Non-pigmented ciliary epithelial cell (primary cell): Measurements from ENCODE around the gene MMRN1.

Experiments used
- DNase-seq: peaks from one replicate; pipeline ENCODE4 v3.0.0-alpha.2; 2010; ENCODE audit warnings: low read depth

The MMRN1 gene

DNA sequence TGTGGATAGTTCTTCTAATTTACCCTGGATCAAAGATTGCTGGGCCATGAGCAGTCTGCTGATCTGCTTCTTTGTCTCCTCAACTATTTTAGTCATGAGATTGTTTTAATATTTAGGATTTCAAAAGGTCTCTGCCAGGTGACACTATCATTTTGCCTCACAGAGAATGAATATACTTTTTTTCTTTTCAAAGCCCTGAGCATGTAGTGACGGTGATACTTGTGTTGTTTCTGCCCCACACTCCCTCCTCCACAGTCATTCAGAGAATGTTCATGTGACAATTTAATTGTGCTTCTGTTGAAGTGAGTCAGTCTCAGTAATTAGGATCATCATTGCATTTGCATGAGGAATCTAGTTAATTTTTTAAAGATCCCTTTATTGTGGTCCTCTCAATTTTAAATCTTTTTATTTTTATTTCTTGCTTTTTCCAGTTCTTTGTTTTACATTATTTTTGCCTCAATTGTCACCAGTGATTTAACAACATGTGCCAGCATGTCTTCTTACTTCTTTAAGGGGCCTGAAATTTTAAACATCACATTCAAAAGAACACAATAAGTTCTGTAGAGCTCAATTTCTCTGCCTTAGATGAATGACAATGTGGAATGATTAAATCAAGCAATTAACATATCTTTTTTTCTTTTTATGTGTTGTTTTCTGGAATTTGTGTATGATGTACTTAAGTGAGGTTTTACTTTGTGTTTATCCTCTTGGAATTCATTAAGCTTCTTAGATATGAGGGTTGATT lies 12.3 kb downstream of the MMRN1 start:
- no peak for DNase-seq

GRCh38 chr4:89909889-89910288 lies 15.2 kb downstream of the MMRN1 start:
- no peak for DNase-seq

DNA sequence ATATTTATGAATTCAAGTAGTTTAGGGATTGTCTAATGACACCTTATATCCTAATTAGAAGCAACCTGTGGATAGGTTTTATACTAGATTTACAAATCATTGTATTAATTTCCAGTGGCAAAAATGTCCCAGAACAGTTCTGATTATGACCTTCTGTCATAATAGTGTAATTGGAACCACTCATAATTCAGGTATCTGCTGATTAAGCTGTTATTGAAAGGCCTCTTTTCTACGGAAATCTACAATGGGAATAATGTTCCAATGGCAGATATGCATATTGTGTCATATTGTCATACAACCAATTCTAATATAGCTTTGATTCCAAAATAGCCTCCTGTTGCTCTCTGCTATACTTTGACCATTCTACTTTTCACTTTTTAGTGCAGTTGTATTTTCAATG lies 19.0 kb downstream of the MMRN1 start:
- no peak for DNase-seq

DNA sequence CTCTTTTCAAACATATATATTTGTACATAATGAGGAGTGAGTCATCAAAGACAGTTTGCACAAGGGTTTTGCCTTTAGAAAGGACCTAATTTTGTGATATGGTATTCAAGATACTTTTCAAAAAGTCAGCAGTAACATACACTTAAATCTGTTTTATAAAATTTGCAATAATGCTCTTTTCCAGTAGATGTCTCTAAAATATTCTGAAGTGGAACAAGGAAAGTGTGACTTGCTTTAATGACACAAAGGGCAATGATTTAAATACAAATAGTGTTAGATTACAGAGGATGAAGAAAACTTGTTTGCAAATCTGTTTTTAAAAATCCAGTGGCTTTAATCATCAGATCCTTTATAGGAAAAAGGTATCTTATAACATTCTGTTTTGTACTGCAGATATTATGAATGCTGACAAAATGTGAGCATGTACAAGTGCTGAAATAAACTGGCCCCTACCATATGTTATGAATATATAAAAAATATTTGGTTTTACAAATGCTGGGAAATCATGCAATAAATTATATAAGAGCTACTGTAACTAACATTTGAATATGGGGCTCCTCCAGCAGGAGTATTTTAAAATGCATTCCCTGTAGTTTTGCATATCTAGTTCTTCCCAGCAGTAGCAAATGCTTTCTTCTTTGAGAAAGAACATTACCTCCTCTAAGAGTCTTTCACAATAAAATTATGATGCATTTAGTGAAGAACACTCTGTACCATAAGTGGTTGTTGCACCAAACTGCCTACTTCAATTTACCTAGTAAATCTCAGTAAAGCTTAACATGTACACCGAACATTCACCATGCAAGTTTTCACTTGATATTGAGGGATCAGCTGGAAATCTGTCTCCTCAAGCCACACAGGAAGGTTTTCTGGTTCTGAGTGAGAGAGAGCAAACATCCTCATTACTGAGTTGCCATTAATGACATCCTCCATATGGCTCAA lies 20.2 kb downstream of the MMRN1 start:
- DNase-seq, result no peak

- no peak for DNase-seq
Observed at GRCh38 chr4:89915937-89916336, 21.3 kb downstream of the MMRN1 start.

GRCh38 chr4:89922848-89923416 lies 28.3 kb downstream of the MMRN1 start:
- no peak for DNase-seq

DNA sequence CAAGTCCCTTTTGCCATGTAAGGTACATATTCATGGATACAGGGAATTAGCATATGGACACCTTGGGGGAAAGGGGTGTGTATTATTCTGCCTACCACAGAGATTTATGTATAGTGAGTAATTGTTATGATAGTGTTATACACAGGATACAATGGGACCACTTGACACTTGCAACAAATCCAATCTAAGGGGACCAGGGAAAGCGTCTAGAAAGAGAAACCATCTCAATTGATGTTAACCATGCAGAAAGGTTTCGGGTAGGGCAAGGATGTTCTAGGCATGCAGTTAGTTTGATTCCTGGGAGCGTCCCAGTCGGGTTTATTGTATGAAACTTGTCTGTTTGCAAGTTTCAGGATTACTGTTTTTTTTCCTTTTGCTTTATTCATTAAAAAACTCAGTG lies 34.2 kb downstream of the MMRN1 start:
- DNase-seq, result no peak

DNA sequence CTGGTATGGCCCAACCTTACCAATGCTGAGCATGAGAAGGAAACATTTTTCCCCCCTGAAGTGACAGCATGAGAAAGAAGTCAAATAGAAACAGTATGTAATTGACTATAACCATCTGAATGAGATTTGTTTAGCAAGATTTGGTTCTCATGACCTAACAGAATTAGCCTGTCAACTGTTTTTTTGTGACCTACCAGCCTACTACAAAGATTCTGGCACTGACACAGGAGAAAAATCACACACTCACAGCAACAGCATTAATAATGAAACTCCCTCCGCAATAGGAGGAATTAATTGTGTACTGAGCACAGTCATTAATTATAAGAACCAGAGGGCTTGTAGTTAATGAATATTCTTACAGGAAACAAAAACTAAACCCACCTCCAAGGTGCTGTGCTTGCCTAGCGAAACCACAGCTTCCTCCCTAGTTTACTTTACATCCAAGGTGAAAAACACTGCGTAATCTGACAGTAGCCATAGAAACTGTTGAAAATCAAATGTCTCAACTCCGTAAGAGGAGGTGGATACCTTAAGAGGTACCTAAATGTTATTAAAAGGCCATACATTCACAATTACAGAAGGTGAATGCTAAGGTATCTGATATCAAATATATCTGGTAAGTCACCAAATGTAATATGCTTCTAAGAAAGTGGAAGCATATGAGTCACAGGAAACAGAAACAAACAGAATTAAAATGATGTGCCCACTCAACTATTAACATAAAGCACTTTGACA lies 34.9 kb downstream of the MMRN1 start:
- peak; percentile 8 for DNase-seq

- no peak for DNase-seq
Observed at GRCh38 chr4:89939546-89939945, 44.9 kb downstream of the MMRN1 start.

DNA sequence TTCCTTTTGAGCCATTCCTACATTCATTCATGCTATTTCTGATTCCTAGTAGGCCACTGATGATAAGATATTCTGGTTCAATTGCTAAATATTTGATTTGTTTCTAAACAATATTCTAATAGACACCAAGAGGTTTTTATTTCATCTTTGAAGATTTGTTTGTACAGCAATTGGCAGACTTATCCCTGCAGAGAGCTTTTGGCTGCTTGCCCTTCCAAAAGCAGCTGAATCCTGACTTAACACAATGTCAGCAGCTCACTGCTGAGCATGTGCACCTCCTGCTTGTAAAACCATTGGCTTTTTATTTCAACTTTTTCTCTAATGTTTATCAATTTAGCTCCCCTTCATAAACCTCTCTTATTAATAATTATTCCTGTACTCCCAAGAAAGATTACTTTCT lies 45.3 kb downstream of the MMRN1 start:
- peak; percentile 17 for DNase-seq

DNA sequence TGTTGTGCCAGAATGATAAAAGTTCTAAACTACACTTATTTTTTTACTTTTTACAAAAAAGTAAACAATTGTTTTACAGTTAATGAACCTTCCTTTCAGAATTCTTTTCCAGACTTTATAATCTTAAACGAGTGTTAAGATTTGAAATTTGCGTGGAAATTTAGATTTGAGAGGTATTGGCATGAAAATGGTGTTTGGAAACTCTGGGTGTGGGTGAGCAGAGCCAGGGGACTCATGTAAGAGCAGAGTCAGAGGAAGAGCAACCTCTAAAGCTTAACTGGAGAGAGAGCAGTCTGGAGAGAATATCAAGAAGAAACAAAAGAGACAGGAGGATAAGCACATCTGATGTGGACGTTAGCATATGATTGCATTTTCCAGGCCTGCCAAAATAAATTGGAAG lies 48.2 kb downstream of the MMRN1 start:
- DNase-seq, result no peak

DNA sequence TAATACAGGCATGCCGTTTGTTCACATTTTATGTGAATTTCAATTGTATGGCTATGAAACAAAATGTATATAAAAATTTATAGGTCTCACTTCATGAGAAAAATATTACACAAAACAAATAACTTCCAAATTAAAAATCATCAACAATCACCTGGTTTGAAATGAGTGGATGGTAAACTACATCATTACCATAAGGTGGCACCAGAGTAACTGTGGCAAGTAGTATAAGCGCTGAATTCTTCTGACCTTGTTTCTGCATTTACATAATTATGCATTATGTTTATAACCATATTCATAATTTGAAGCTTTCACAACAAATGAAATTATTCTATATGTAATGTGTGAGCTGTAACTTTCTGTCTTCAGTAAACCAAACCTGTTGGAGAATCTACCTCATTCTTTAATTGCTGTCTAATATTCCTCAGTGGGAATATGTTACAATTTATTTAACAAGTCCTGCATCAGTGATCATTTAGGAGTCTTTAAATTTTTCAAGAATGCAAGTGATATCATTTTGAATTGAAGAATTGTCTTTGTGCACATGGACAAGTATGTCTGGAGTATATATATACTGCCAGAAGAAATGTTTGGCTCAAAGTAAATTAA lies 55.2 kb downstream of the MMRN1 start:
- DNase-seq, result no peak

DNA sequence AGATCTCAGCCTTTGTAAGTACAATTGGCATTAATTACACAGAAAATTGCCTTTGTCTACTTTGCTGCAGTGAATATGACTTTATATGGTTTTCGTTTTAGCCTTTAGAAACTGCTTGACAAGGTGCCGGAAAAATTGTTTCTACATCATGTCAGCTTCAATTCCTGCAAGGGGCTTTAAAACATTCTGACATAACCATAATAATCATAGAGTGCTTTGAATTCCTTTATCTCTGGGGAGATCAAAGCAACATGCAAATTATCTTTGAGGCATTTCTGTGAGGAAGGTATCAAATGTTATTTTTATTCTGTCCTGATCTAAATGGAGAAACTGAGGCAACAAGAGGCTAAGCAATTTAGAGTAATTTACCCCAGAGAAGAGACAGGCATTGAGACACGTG lies 57.8 kb downstream of the MMRN1 start:
- DNase-seq, result no peak

DNA sequence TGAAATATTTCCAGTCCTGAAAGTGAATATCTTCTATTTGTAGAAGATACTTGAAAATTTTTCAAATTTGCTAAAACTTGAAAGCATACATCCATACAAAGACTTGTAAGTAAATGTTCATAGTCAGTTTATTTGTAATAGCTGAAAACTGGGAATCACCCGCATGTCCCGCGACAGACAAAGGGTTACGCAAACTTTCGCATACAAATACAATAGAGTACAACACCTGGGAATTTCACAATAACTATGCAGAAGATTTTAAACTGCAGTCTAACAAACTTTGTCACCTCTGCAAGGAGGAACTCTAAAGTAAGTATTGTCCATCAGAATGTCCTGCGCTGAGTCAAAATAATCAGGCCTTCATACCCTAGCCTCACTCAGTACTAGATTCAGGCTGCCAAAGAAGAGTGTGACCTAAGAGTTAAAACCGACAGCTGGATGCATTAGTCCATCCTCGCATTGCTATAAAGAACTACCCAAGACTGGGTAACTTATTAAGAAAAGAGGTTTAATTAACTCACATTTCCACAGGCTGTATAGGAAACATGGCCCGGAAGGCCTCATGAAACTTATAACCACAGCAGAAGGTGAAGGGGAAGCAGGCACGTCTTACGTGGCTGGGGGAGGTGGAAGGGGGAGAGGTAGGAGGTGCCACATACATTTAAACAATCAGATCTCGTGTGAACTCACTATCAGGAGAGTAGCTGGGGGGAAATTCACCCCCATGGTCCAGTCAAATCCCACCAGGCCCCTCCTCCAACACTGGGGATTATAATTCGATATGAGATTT lies 60.4 kb downstream of the MMRN1 start:
- DNase-seq, result no peak

DNA sequence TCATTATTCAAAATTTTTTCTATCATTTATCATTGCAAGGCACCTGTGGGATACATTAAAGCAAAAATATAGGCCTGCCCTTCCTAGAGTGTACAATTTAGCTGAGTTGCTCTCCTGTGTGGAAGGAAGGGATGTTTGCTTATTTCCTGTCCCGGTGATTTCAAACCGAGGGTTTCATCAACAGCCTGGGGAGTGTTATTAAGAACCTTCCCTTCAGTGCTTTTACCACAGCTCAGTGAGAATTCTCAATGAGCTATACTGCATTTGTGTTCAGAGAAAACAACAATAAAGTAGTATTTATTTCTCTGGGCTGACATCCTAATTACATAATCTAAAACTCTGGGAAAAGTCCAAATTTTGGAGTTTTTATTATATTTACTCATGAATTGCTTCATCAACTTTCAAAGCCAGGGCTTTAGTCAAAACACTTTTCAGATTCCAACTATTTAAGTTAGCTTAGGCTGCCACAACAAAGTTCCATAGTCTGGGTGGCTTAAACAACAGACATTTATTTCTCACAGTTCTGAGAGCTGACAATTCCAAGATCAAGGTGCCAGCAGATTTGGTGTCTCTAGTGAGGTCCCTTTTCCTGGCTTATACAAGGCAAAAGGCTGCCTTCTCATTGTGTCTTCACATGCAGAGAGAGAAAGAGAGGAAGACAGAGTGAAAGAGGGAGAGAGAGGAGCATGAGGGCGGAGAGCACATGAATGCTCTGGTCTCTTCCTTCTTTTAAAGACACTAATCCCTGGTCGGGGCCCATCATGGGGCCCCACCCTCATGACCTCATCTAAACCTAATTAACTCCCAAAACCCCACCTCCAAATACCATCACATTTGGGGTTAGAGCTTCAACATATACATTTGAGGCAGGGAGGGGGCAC lies 62.6 kb downstream of the MMRN1 start:
- DNase-seq, result no peak

DNA sequence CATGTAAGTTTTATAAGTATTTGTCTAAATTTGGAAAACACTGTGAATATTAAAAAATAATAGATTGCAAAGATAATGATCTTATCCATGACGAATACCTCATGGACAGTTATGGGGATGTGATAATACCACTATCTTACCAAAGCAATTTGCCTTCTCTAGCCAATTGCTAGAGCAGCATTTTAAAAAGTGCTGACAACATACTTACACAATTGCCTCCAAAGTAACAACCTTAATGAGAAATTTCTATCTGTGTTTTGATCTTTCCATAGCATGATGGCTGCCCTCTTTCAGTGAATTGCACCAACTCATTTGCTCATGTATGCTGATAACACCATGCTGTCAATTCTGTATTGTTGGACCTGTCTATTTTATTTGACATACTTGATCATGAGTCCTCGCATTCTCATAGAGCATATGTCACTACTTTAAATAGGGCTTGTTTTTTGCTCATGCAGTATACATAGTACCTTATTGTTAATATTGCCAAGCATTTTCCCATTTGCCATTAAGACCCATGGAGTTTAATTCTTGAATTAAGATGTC lies 87.2 kb downstream of the MMRN1 start:
- no peak for DNase-seq

- no peak for DNase-seq
Observed at GRCh38 chr4:89988268-89988667, 93.6 kb downstream of the MMRN1 start.

GRCh38 chr4:89992744-89993143 lies 98.1 kb downstream of the MMRN1 start:
- no peak for DNase-seq

DNA sequence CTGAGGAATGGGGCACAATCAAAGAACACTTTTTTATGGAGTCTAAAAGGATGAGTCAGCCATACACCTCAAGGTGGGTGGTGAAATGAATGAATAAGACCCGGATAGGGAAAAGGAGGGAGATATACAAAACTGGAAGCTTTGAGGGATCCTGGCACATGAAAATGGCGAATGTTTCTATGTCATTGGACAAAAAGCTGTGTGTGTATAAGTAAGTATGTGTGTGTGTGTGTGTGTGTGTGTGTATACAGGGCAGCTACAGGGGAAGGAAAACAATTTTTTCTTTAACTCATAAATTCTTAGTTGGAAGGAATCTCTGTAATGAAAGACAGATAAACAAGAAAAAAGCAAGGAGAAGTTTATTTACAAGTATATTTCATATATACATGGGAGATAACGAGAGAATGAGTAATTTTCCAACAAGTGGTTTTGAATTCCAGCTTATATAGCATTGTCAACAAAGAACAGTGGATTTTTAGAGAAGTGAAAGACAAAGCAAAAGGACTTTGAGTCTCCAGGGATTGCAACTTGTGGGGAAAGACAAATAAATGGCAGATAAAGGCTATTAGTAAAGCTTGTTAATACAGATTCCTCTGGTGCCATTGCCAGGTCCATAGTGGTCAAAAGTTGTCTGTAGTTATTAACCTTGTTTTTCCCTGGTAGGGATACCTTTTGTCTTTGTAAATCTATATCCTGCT lies 99.7 kb downstream of the MMRN1 start:
- no peak for DNase-seq
